Stimulated activated CD8-positive, alpha-beta memory T cell treated with anti-CD3 and anti-CD28 coated beads, Interleukin-7, amount 100 ng/mL, for 1 hour (primary cell): ENCODE data around the gene PHOSPHO1.
A peak's percentile ranks its signal among the peaks of the same experiment; 100 is the strongest.
"Not testable (repeated sequence)": the region's sequence is repeated elsewhere in the genome, so short reads cannot be mapped to it uniquely, and the experiment has no call there.

Experiments used
- DNase-seq, 2 donors: peaks; one replicate each; pipeline ENCODE4 v3.0.0-alpha.2; 2020; ENCODE audit warnings: low read depth in 2 of 2

PHOSPHO1 gene

DNA sequence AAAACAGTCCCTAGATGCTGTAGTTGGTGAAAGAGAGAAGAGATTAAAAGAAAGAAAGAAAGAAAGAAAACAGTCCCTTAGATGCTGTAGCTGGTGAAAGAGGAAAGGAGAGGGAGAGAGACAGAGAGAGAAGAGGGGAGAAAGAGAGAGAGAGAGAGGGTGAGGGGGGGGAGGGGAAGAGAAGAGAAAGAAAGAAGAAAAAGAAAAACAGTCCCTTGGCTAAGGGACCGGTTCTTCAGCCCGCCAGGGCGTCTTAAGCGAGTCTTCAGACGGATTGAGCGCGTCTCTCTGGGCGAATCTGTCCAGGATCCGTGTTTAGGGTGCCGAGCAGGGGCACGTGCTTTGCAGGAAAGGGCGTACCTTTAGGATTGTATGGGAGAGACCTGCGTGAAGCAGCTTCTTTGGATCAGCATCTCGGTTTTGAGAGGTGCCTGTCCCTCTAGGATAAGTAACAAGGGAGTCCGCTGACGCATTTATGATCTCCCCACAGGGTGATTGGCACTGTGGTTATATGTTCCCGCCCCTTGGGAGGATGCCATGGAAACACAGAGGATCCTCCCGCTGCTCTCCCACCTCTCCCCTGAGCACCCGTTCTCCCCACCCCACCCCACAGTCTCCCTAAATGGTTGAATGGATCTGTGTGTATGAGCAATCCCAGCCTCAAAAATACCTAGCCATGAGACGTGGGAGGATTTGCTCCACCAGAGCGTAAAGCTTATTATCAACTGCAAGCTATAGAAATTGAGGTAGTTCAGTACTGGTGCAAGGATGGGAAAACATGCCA is 36.9 kb downstream of the PHOSPHO1 start:
- DNase-seq: no peak

GRCh38 chr17:49191917-49192741 is 38.5 kb downstream of the PHOSPHO1 start:
- DNase-seq: peak; percentile 92

DNA sequence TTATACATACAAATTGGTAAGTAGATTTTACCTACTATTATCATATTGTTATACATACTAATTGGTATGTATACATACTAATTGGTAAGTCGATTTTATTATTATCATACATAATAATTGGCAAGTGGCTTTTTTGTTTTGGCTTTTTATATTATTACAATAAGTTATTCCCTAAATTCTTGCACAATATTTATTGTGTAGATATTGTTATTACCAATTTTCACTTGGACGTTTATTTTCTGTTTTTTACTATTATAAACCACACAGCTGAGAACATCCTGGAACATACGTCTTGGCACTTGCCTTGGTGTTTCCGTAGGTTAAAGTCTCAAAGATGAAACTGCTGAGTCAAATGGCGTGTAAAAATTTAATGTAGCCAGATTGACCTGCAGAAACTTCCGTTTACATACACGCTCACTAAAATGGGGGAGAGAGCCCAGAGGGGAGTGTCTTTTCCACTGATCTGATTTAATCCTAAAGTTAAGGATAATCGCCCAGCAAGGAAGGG is 39.1 kb downstream of the PHOSPHO1 start:
- DNase-seq: no peak

- DNase-seq: no peak
Measured at GRCh38 chr17:49190932-49191331, 39.7 kb downstream of the PHOSPHO1 start.

DNA sequence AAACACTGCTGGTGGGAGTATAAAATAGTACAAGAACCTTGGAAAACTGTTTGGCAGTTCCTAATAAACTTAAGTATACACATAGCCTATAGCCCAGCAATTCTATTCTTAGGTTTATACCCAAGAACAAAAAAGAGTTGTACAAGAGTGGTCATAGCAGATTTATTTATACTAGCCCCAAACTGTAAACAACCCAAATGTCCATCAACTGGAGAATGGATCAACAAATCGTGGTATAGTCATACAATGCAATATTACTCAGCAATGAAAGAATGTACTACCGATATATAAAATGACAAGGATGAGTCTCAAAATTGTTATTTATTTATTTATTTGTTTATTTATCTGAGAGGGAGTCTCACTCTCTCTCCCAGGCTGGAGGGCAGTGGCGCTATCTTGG is 43.3 kb downstream of the PHOSPHO1 start:
- DNase-seq: no peak

GRCh38 chr17:49185381-49185780 is 45.2 kb downstream of the PHOSPHO1 start:
- DNase-seq: not testable (repeated sequence)

DNA sequence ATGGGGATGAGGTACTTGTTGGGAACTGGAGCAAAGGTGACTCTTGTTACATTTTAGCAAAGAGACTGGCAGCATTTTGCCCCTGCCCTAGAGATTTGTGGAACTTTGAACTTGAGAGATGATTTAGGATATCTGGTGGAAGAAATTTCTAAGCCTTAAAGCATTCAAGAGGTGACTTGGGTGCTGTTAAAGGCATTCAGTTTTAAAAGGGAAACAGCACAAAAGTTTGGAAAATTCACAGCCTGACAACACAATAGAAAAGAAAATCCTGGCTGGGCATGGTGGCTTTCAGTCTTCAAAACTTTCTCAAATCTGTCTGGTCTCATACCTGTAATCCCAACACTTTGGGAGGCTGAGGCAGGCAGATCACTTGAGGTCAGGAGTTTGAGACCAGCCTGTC is 46.1 kb downstream of the PHOSPHO1 start:
- DNase-seq: not testable (repeated sequence)

GRCh38 chr17:49183801-49184200 is 46.8 kb downstream of the PHOSPHO1 start:
- DNase-seq: no peak

DNA sequence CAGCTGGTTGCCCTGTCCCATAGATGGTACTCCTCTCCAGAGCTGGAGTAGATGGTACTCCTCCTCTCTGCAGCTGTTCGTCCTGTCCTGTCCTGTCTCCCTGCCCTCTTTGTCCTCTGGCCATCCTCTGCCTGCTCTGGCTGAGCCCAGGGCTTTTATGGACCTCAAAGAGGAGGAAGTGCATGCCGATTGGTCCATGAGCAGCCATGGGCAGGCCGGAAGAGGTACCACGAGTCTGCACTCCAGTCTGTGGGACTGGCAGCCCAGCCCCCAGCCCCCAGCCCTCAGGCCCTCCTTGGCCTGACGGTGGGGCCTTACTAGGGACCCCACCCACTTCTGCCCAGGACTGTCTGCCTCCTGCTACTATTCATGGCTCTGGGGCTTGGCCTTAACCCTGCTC is 47.2 kb downstream of the PHOSPHO1 start:
- DNase-seq: no peak

DNA sequence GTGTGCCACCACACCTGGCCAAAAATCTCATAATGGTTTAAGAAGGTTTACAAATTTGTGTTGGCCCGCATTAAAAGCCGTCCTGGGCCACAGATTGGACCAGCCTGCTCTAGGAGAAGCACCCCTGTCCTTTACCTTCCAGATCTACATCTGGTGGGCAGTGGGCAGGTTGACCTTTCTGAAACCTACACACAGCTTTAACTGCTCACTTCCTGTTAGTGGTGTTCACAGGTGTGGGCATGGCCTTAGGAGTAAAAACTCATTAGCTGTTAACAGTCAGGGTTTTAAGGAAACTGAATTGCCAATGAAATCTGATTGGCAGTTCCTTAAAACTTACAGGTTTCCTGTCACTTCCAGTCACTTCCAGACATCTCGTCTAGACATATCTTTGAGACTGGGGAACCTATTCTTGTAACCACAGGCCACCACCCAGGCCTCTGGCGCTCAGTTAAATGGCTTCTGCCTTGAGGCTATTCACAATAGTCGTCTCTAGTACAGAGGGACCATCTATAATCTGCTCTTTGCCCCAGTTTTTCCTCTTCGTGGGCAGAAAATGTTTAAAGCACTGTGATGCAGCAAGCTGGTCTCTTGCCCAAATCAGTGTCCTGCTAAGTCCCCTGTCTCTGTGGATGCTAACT is 49.5 kb downstream of the PHOSPHO1 start:
- no peak for DNase-seq

DNA sequence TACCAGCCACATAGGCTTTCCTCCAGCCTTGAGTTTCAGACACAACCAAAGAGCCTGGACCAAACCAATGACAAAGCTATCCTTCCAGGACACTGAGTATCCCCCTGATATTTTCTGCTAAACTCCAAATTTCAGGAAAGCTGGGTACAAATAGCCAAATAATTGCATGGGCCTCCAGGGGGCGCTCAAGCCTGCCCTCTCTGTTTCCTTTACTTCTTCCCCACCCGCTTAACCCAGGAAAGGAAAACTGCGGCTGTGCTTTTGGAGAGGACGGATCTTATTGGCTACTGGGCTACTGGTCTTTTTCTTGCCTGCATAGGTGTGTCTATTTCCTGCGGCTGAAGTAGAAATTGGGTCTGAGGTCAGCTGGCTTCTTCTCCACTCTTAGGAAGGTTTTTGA is 50.3 kb downstream of the PHOSPHO1 start:
- peak; percentile 26 to 54 for DNase-seq

- DNase-seq: not testable (repeated sequence)
Measured at GRCh38 chr17:49175978-49176377, 54.6 kb downstream of the PHOSPHO1 start.
